GM23248 (cell line): Measurements from ENCODE around the gene TLL2.

Experiments
- EZH2 ChIP-seq: fragments of 200-600 bp; sonication (generic); IDR thresholded peaks from 2 replicates; pipeline ENCODE4 v1.6.1; 2018; ENCODE audit warnings: antibody characterized with exemption, mild to moderate bottlenecking; ENCODE audit not compliant: insufficient read depth, poor library complexity, severe bottlenecking
- EZH2phosphoT487 ChIP-seq: fragments of 200-600 bp; sonication (generic); IDR thresholded peaks from 2 replicates; pipeline ENCODE4 v1.6.1; 2018; ENCODE audit warnings: antibody characterized with exemption, moderate library complexity, mild to moderate bottlenecking, low read depth; ENCODE audit not compliant: insufficient read depth

GRCh38 chr10:96345222-96345621 is 168.5 kb downstream of the TLL2 start:
- TF ChIP-seq EZH2phosphoT487 (no peak), EZH2 (no peak)
